ENCODE results near the gene CADM1.

- no peak for TF ChIP-seq CTCF (IDR thresholded peaks at IDR 0.05; ENCODE audit: low read depth, low read length)
- no peak for TF ChIP-seq EZH2phosphoT487 (IDR thresholded peaks at IDR 0.05; ENCODE audit: low read depth)
These were observed 135.6 kb downstream of the CADM1 start for GRCh38 chr11:115368616-115369015.

Measured in OCI-LY3 (cell line).